NOMO-1 treated with DMSO at 0.1 percent for 48 hours (cell line): ENCODE measurements around the gene KIF1A.

ENCODE experiments used
- DNase-seq: peaks from one replicate; lab custom pipeline; 2025; ENCODE audit not compliant: unreplicated experiment; lab: John Stamatoyannopoulos, UW

The KIF1A gene

DNA sequence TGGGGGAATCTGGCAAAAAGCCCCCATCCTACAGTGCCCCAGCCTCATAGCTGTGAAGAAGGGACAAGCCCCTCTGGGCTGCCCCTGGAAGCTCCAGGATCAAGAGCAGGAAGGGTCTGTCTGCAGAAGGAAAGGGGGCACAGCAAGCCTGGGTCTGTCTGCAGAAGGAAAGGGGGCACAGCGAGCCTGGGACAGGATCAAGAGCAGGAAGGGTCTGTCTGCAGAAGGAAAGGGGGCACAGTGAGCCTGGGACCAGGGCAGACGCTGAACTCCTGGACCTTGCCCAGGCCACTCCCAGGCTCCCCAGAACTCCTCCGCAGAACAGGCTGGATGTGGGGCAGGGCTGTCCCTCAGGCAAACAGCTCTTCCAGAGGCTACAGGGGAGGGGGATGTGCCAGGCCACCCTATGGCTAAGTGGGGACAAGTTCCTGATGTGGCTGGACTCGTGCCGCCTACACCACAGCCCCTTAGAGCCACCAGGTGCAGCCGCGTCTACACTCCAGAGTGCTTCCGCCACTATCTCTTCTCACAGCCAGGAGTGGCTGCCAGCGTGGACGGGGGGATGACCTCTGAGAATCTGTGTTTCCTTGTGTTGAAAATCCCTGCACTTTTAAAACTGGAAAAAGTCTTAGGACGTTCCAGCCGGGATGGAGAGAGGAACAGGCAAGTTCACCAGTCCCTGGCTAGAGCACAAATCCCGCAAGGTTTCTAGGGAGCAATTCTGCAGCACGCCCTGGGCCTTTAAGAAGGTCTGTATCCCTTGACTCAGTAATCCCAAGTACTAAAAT lies 20.8 kb downstream of the KIF1A start:
- no peak for DNase-seq

DNA sequence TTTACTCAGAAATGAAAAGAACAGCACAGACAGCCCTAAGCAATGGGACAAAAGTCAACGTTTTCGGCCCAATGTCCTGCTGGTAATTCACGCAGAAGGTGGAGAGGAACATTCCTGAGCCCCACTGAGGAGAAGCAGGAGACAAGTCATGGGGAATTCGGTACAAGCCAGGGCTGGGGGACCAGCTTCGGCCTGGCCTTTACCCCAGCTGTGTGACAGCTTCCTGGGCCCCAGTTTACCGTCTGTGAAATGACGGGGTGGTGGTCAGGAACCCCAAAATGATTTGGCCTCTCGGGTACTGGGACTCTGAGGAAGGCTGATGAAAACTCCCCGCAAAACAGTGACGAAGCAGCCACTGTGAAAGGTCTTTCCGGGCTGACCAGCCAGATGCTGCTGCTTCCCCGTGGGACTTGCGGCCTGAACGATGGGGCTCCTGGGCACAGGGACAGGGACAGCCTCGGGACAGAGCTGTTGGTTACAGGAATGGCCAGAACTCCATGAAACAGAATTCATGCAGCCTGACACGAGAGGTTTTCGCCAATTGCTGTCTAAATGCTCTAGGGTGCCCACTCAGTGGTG lies 21.6 kb downstream of the KIF1A start:
- DNase-seq: no peak

GRCh38 chr2:240797914-240798313 lies 22.1 kb downstream of the KIF1A start:
- no peak for DNase-seq

GRCh38 chr2:240797500-240797895 lies 22.5 kb downstream of the KIF1A start:
- no peak for DNase-seq

DNA sequence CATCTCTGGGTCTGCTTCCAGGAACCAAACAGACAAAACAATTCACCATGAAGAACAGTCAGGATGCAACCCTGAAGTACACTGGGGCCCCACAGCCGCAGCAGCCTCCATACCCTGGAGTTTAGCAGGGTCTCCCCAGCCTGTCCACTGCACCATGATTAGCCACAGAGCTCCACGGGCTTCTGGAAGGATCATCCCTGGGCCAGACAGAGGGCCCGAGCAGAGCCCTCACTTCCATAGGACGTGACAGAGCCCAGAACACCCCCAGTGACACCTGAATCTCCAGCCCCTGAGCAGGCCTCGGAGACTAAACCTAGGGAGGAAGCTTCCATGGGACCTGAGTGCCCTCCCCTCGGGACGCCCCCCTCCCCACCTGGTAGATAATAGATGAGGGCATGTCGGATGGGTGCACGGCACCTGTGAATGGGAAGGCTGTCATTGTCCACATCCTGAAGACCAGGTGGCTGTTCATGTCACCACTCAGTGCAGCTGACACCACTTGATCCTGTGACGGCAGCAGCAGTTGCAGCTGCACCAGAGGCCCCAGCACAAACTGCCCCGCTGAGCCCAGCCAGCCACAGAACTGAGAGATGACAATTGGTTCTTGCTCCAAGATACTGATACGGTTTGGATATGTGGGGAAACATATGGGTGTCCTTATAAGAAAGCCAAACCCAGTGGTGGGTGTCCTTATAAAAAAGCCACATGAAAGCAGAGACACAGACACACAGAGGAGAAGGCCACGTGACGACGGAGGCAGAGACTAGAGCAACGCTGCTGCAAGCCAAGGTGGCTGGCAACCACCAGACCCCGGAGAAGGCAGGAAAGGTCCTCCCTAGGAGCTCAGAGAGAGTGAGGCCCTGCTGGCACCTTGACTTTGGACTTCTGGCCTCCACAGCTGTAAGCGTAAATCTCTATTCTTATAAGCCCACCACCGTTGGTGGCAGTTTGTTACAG lies 23.2 kb downstream of the KIF1A start:
- no peak for DNase-seq

DNA sequence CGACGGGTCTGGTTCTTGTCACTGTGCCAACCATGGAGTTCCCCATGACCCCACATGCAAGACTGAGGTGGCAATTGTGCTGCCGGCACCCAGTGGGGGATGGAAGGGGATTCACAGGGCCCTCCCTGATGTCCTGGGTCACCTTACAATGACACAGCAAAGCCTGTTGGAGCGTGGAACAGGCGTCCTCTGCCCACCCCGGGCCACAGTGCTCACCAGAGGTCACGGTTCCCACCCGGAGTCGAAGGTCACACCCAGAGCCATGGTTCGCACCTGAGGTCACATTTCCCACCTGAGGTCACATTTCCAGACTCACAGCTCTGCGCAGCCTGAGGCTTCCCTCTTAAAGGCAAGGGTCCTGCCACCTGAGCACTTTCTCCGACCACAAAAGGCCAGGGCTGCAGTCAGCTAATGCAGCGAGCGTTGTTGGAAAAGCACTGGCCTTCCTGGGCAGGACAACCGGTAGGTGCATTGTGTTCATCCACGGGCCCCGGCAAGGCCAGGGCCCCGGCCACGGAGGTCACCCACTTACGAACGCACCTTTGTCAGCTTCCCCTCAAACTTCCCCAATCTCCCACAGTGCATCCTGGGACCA lies 24.0 kb downstream of the KIF1A start:
- DNase-seq: no peak

DNA sequence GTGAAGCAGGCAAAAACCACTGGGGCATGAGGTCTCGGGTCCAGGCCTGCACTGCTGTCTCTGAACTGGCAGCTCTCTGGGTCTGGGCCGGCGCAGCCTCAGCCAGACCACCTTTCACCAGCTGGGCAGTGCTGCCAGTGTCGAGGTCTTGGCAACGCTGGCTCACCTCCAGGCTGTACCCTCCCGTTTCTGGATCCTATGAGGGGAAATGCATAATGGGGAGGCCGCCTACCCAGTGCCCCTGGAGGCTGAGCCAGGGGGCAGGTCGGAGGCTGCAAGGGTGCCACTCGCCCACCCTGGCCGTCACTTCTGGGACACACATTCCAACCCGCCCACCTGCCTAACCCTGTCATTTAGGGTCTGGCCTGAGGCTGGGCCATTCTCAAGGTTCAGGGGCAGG lies 24.6 kb downstream of the KIF1A start:
- DNase-seq: no peak

- no peak for DNase-seq
Observed at GRCh38 chr2:240794178-240794721, 25.8 kb downstream of the KIF1A start.

- no peak for DNase-seq
Observed at GRCh38 chr2:240793313-240794177, 26.5 kb downstream of the KIF1A start.

- DNase-seq: no peak
Observed at GRCh38 chr2:240792629-240793312, 27.2 kb downstream of the KIF1A start.

DNA sequence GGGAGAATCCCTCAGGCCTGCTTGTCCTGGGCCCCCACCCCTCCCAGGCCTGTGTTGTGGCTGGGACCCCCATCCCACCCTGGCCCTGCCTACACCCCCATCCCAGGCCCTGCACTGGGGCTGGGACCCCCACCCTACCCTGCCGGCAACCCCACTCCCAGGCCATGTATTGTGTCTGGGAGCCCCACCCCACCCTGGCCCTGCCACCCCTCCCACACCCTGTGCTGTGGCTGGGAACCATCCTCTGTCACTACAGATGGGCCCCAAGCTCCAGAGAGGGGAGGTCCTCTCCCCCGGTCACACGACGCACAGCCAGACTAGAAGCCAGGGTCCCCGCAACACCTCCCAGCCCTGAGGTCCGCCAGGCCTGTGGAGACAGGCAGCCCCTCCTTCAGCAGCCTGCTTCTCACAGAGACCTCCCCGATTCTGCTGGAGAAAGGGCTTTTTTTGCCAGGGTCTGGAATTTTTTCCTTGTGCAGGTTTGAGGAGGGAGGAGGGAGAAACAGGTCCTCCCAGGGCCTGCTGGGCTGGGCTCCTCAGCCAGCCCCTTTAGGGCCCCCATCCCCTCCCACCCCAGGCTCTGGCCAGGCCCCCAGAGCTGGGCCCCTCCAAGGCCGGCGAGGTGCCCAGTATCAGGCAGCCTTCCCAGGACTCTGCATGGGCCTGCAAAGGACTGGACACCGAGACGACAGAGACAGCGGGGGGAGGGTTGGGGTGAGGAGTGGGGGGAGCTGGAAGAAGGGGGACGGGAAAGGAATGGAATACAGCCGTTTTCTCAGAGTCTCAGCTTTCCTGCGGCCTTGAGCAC lies 28.0 kb downstream of the KIF1A start:
- no peak for DNase-seq

DNA sequence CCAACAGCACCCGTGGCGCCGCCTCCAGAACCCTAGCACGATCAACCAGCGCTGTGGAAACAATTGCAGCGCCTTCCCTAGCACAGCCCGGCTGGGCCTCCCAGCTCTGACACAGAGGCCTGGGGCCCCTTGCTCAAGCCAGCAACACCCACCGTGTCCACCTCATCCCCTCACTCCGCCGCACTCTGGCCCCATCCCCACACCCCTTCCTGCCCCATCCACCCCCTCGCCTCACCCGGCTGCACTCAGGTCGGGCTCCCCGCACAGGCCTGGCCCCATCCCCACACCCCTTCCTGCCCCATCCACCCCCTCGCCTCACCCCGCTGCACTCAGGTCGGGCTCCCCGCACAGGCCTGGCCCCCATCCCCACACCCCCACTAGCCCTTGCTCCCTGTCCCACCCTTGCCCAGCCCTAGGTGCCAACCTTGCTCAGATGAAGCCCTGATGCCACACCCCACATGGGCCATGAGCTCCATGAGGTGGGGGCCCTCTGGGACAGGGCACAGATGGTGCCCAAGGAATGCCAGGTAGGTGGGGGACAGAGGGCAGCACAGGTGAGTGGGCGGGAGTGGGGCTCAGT lies 28.7 kb downstream of the KIF1A start:
- DNase-seq: no peak

- no peak for DNase-seq
Observed at GRCh38 chr2:240790370-240791220, 29.4 kb downstream of the KIF1A start.

GRCh38 chr2:240789501-240790369 lies 30.3 kb downstream of the KIF1A start:
- no peak for DNase-seq

DNA sequence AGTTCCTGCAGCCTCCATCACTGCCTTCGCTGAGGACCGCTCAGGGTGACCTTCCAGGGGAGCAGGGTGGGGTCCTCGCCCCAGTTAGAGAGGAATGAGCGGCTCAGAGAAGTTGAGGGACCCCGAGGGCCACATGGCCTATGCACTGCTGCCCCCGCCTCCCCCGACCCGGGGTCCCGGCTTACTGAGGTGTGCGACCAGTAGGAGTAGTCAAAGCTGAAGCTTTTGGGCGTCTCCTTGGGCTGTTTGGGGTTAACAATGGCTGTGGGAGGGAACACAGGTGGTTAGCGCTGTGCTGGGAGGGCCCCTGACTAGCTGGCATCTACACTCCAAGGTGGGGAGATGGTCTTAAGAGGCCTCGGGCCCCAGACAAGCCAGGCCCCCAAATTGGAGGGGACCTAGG lies 31.0 kb downstream of the KIF1A start:
- DNase-seq: no peak

DNA sequence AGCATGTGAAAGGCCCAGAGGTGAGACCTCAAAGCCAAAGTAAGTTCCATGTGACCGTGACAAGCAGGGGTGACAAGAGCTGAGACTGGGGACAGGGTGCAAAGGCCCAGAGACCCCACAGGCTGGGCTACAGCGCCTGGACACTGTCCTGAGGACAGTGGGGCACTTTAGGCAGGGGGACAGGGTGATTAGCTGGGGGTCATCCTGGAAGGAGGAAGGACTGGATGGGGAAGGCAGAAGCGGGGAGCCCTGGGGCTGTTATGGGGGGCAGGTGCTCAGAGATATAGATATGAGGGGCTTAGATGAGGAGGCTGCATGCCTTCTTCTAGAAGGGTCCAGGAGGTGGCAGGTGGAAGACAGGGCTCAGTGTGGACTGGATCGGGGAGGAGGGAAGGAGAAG lies 31.5 kb downstream of the KIF1A start:
- DNase-seq: no peak
